ENCODE measurements around the gene FANCG. TPM values are rescaled to one million over a fixed set of nuclear protein-coding genes. Genes with fewer than 3 reads are reported as not detected.
A peak's percentile ranks its signal among the peaks of the same experiment; 100 is the strongest.

Gene FANCG
- total RNA-seq, 2 donors from 2014 or later: 114 to 194 TPM

- ATAC-seq: no peak
- no peak overlapping the region for H3K27ac Mint-ChIP-seq
These were observed 26.6 kb upstream of the FANCG start for GRCh38 chr9:35106343-35106730.

DNA sequence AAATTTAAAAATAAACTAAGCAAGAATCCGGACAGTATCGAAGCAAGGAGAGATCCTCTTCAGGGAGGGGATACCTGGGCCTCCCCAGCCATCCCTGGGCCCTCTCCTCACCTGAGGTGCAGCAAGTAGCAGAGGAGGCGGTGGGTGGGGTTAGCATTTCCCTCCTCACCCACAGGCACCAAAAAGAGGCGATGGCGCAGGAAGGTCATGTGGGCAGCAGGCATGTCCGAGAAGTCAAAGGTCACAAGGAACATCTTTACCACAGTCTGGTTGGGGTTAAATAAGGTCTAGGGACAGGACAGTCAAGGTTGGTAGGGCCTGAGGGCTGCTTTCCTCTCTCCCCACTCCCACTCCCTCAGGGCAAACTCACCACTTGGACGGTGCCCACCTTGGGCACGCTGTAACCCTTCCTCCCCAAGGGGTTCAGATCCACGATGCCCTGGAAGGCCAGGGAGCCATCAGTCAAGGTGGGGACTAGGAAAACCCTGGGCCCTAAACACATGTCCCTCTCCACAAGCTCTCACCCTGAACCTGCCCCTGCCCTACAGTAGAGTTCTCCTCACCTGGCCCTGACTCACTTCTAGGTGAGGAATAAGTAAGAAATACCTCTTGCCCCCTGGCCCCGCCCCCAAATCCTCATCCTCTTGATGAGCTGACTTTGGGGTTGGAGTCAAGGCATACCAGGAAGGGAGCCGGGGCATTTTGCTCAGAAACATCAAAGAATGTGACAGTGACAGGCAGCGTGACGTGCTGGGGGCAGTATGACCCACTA lies 26.0 kb upstream of the FANCG start:
- ATAC-seq (no peak), DNase-seq (ENCODE audit: low spot score in 2 of 2) (no peak)
- no peaks in the 10 kb centered on the region for H3K9me3 Mint-ChIP-seq
- peaks cover 22 to 24% of the 10 kb centered on the region in 2 donors for H3K36me3 Mint-ChIP-seq
- H3K27ac Mint-ChIP-seq: peak overlapping the region in 1 of 2 donors; percentile 45

More at GRCh38 chr9:35106343-35106730, 26.6 kb upstream of the FANCG start:
- peaks cover 16 to 18% of the 10 kb centered on the region in 2 donors for H3K36me3 Mint-ChIP-seq
- H3K9me3 Mint-ChIP-seq: no peaks in the 10 kb centered on the region
- no peak for DNase-seq (ENCODE audit: low spot score in 2 of 2)

- H3K9me3 Mint-ChIP-seq: no peaks in the 10 kb centered on the region
- DNase-seq (ENCODE audit: low spot score in 2 of 2) (no peak), ATAC-seq (no peak)
- peaks cover 28 to 30% of the 10 kb centered on the region in 2 donors for H3K36me3 Mint-ChIP-seq
- H3K27ac Mint-ChIP-seq: no peak overlapping the region
These were observed 25.4 kb upstream of the FANCG start for GRCh38 chr9:35105126-35105525.

DNA sequence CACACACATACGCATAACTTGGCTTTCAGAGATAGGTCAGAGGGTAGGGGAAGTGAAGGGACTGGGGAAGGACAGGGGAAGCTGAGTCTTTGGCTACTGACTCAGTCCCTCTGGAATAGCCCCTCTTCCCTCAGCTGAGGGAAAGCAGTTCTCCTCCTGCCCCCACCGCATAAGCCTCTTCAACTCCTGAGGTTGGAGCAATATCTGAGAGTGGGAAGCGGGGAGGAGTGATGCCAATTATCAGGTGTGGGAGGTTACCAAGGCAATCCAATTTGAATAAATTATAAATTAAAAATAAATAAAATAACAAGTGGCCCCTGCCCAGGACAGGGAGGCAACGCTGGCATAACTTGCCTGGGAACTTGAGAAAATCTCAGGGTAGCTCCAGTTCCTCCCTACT lies 24.8 kb upstream of the FANCG start:
- no peak for ATAC-seq
- H3K27ac Mint-ChIP-seq: peak overlapping the region in 1 of 2 donors; percentile 94

GRCh38 chr9:35103660-35104191 lies 24.0 kb upstream of the FANCG start:
- ATAC-seq: no peak
- Mint-ChIP-seq H3K9me3 (no peaks in the 10 kb centered on the region), H3K36me3 (peaks cover 28 to 33% of the 10 kb centered on the region in 2 donors), H3K27ac (peak overlapping the region; percentile 94 to 95)
- no peak for DNase-seq (ENCODE audit: low spot score in 2 of 2)

More for the DNA sequence above, 24.8 kb upstream of the FANCG start:
- DNase-seq (ENCODE audit: low spot score in 2 of 2): no peak
- H3K36me3 Mint-ChIP-seq: peaks cover 28 to 33% of the 10 kb centered on the region in 2 donors
- H3K9me3 Mint-ChIP-seq: no peaks in the 10 kb centered on the region

DNA sequence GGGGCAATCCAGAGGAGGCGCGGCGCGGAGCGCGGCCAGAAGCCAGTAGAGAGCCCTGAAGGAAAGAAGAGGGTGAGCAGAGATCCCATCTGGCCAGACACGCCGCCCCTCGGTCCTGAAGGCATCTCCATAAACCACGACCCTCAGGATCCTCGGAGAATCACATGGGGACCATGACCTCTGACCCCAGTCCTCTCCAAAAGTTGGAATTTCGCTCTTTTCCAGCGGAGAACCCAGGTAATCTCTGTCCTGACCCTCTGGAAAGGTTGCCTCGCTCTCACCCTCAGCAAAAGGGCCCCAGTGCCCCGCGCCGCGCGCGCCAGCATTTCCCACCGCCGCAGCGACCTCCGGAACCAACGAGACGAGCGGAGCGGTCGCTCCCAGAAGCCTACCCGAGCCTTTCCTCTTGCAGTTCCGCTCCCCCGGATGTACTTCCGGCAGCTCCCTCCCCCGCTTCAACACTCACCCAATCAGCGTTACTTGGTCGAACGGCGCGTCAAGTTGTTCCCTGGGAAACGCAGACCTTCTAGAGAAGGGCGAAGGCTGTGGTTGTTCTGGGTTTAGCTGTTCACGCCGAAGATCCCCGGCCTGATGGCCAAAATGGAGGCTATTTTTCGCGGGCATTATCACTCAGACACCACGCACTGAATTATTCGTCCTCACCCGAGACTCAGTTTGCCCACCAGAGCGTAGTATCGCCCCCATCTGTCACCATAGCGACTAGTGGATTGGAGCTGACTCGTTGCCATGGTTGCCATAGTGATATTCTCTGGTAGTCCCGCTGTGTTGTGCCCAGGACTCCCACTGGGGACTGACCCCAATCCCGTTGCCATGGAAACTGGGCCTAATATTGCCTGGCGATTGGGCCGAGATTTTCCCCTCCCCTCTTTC lies 23.3 kb upstream of the FANCG start, which contains the start of gene STOML2:
Gene STOML2, minus strand, starts transcription at position 363 of the 891 bp plus-strand sequence. Its CDS starts 37 bp downstream, at position 326.
- Mint-ChIP-seq H3K36me3 (peaks cover 28 to 33% of the 10 kb centered on the region in 2 donors), H3K9me3 (no peaks in the 10 kb centered on the region), H3K27ac (peak within 1 kb of the TSS; percentile 94 to 95)
- peak; percentile 98 to 99 for ATAC-seq
- DNase-seq (ENCODE audit: low spot score in 2 of 2): peak; percentile 82 to 94

DNA sequence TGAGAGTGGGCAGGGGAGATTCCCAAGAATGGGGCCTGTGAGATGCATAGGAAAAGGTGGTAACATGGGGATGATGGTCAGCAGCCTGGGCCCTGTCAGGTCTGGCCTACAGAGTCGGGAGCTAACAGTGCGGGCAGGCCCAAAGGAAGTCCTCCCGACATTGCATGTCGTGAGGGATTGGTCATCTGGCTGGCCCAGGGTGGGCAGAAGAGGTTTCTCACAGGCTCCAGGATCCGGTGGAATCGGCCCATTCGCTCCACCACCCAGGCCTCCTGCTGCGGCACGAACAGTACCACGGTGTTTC lies 22.7 kb upstream of the FANCG start:
- peak overlapping the region; percentile 94 to 95 for H3K27ac Mint-ChIP-seq
- peaks cover 28 to 33% of the 10 kb centered on the region in 2 donors for H3K36me3 Mint-ChIP-seq
- H3K9me3 Mint-ChIP-seq: no peaks in the 10 kb centered on the region
- ATAC-seq: peak in 1 of 2 donors; percentile 1
- DNase-seq (ENCODE audit: low spot score in 2 of 2): no peak

DNA sequence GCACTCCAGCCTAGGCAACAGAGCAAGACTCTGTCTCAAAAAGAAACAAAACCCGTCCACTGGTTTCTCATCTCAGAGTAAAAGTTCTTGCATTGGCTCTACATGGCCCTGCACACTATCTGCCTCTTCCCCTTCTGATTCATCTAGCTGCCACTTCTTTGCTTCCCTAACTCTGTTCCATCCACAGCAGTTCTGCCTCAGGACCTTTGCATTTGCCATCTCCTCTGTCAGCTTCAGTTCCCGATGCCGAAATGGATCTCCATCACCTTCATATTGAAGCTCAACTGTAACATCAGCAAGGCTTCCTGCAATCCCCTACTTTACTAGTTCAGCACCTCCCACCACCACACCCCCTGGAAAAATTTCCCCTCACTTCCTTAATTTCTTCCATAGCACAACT lies 17.8 kb upstream of the FANCG start:
- Mint-ChIP-seq H3K27ac (peak overlapping the region in 1 of 2 donors; percentile 94), H3K9me3 (no peaks in the 10 kb centered on the region)
- no peak for ATAC-seq

DNA sequence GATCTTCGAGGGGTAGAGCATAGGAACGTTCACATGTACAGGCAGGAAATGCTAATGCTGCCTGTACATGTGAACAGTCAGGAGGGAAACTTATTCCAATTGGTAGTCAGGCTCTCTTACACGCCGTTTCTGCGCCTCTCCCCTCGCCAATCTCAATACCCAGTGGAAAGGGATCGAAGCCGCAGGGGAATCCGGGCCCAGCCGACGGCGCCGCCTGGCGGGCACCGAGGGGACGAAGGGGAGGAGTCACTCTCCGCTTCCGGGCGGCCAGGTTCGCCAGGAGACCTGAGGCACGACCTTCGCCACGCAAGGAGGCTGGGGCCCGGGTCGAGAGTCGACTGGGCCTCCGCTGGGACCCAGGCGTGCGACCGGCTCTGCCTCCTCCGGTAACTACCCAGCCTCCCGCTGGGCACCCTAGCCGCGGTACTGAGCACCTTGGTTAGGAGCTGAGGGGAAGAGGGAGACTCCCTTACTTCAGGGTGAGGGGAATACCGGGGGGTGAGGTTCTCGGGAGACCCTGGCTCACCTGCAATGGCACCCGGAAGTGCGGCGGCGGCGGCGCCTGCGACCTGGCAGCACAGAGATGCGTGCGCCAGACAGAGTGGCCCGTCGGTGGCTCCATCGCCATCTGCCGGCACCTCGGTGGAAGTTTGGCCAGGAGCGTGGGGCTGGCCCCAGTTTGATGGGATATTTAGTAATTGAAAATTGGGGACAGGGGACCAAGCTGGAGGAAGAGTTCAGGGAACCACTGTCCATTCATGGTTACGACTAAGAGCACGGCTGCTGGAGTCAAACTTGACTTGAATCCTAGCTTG lies 16.5 kb upstream of the FANCG start, which contains the start of gene PIGO:
Gene PIGO, minus strand, starts transcription at position 557 of the 815 bp plus-strand sequence. CDS start 1,026 bp downstream, outside the sequence.
- DNase-seq (ENCODE audit: low spot score in 2 of 2): peak; percentile 91 to 96
- ATAC-seq: peak; percentile 91 to 92
- Mint-ChIP-seq H3K9me3 (no peaks in the 10 kb centered on the region), H3K27ac (peak within 1 kb of the TSS; percentile 91 to 94), H3K36me3 (peaks cover 11 to 20% of the 10 kb centered on the region in 2 donors)

More for the DNA sequence above, 17.8 kb upstream of the FANCG start:
- H3K36me3 Mint-ChIP-seq: peaks cover 20 to 33% of the 10 kb centered on the region in 2 donors
- DNase-seq (ENCODE audit: low spot score in 2 of 2): no peak

- Mint-ChIP-seq H3K27ac (no peak overlapping the region), H3K9me3 (no peaks in the 10 kb centered on the region), H3K36me3 (peaks cover 0 to 15% of the 10 kb centered on the region in 2 donors)
- ATAC-seq: no peak
- DNase-seq (ENCODE audit: low spot score in 2 of 2): no peak
These were observed 11.8 kb upstream of the FANCG start for GRCh38 chr9:35091536-35091935.

GRCh38 chr9:35089434-35089833 lies 9.7 kb upstream of the FANCG start:
- peaks cover 0 to 12% of the 10 kb centered on the region in 2 donors for H3K36me3 Mint-ChIP-seq
- no peak for ATAC-seq
- peak overlapping the region; percentile 21 to 62 for H3K27ac Mint-ChIP-seq
- DNase-seq (ENCODE audit: low spot score in 2 of 2): no peak
- H3K9me3 Mint-ChIP-seq: no peaks in the 10 kb centered on the region

- DNase-seq (ENCODE audit: low spot score in 2 of 2) (no peak), ATAC-seq (no peak)
- Mint-ChIP-seq H3K9me3 (no peaks in the 10 kb centered on the region), H3K27ac (peak overlapping the region in 1 of 2 donors; percentile 8), H3K36me3 (peaks cover 2 to 10% of the 10 kb centered on the region in 2 donors)
These were observed 5.3 kb upstream of the FANCG start for GRCh38 chr9:35085078-35085477.

- peak in 1 of 2 donors; percentile 21 for ATAC-seq
- H3K36me3 Mint-ChIP-seq: peaks cover 46 to 47% of the 10 kb centered on the region in 2 donors
- H3K9me3 Mint-ChIP-seq: no peaks in the 10 kb centered on the region
- no peak for DNase-seq (ENCODE audit: low spot score in 2 of 2)
- peak overlapping the region; percentile 92 to 99 for H3K27ac Mint-ChIP-seq
These were observed 709 bp downstream of the FANCG start for GRCh38 chr9:35079041-35079425.

GRCh38 chr9:35078066-35078465 lies 1.7 kb downstream of the FANCG start:
- Mint-ChIP-seq H3K27ac (peak overlapping the region; percentile 92 to 99), H3K9me3 (no peaks in the 10 kb centered on the region), H3K36me3 (peaks cover 47 to 55% of the 10 kb centered on the region in 2 donors)
- DNase-seq (ENCODE audit: low spot score in 2 of 2): no peak
- ATAC-seq: no peak

GRCh38 chr9:35076848-35077247 lies 2.9 kb downstream of the FANCG start:
- ATAC-seq (no peak), DNase-seq (ENCODE audit: low spot score in 2 of 2) (no peak)
- no peaks in the 10 kb centered on the region for H3K9me3 Mint-ChIP-seq
- no peak overlapping the region for H3K27ac Mint-ChIP-seq
- H3K36me3 Mint-ChIP-seq: peaks cover 53 to 59% of the 10 kb centered on the region in 2 donors

GRCh38 chr9:35075358-35075757 lies 4.4 kb downstream of the FANCG start:
- H3K36me3 Mint-ChIP-seq: peaks cover 66 to 73% of the 10 kb centered on the region in 2 donors

More at GRCh38 chr9:35075358-35075757, 4.4 kb downstream of the FANCG start:
- Mint-ChIP-seq H3K9me3 (no peaks in the 10 kb centered on the region), H3K27ac (no peak overlapping the region)
- no peak for ATAC-seq
- DNase-seq (ENCODE audit: low spot score in 2 of 2): no peak

Measured in activated naive CD4-positive, alpha-beta T cell treated with anti-CD3 and anti-CD28 coated beads, Interleukin-2, amount 50 U/mL, for 72 hours (primary cell).